GM08714 (cell line): ENCODE results near the gene CNTNAP4.

ENCODE experiments used
- H3K4me3 ChIP-seq: fragments of 200-500 bp; sonication (Bioruptor generic); 2 replicates; pipeline ENCODE4 v1.5.1; 2014; ENCODE audit warnings: mild to moderate bottlenecking, low read length, inconsistent platforms
- ZNF274 ChIP-seq: IDR thresholded peaks from 2 replicates; pipeline ENCODE4 v1.6.1; 2012; ENCODE audit warnings: mild to moderate bottlenecking, low read depth, low read length

The CNTNAP4 gene

GRCh38 chr16:76280421-76281215 is 3.4 kb downstream of the CNTNAP4 start:
- TF ChIP-seq ZNF274 = no peak
- H3K4me3 ChIP-seq = no peak overlapping the region

GRCh38 chr16:76287466-76287865 is 10.3 kb downstream of the CNTNAP4 start:
- H3K4me3 ChIP-seq = no peak overlapping the region
- no peak for TF ChIP-seq ZNF274

GRCh38 chr16:76292218-76292617 is 15.0 kb downstream of the CNTNAP4 start:
- no peak overlapping the region for H3K4me3 ChIP-seq
- no peak for TF ChIP-seq ZNF274

GRCh38 chr16:76293980-76294379 is 16.8 kb downstream of the CNTNAP4 start:
- H3K4me3 ChIP-seq = no peak overlapping the region
- TF ChIP-seq ZNF274 = no peak

- H3K4me3 ChIP-seq = no peak overlapping the region
- no peak for TF ChIP-seq ZNF274
Measured at GRCh38 chr16:76294396-76295214, 17.4 kb downstream of the CNTNAP4 start.

- no peak for TF ChIP-seq ZNF274
- no peak overlapping the region for H3K4me3 ChIP-seq
Measured at GRCh38 chr16:76297941-76298340, 20.7 kb downstream of the CNTNAP4 start.

- TF ChIP-seq ZNF274 = no peak
- no peak overlapping the region for H3K4me3 ChIP-seq
Measured at GRCh38 chr16:76303637-76304314, 26.6 kb downstream of the CNTNAP4 start.

GRCh38 chr16:76309639-76310335 is 32.6 kb downstream of the CNTNAP4 start:
- no peak overlapping the region for H3K4me3 ChIP-seq
- TF ChIP-seq ZNF274 = no peak

GRCh38 chr16:76311260-76311659 is 34.1 kb downstream of the CNTNAP4 start:
- no peak overlapping the region for H3K4me3 ChIP-seq
- TF ChIP-seq ZNF274 = no peak

GRCh38 chr16:76318565-76318964 is 41.4 kb downstream of the CNTNAP4 start:
- H3K4me3 ChIP-seq = no peak overlapping the region
- no peak for TF ChIP-seq ZNF274

GRCh38 chr16:76329106-76329505 is 51.9 kb downstream of the CNTNAP4 start:
- H3K4me3 ChIP-seq = no peak overlapping the region
- no peak for TF ChIP-seq ZNF274

- H3K4me3 ChIP-seq = no peak overlapping the region
- no peak for TF ChIP-seq ZNF274
Measured at GRCh38 chr16:76335180-76335974, 58.2 kb downstream of the CNTNAP4 start.

GRCh38 chr16:76336112-76336511 is 58.9 kb downstream of the CNTNAP4 start:
- TF ChIP-seq ZNF274 = no peak
- no peak overlapping the region for H3K4me3 ChIP-seq
